K562 (cell line): ENCODE measurements around the gene CUX1. TPM values are rescaled to one million over a fixed set of nuclear protein-coding genes. Genes with fewer than 3 reads are reported as not detected.
"Not testable (repeated sequence)": the region's sequence is repeated elsewhere in the genome, so short reads cannot be mapped to it uniquely, and the experiment has no call there.

ENCODE experiments used
- ATAC-seq: fragments of 200-7000 bp; cut with Tn5 transposase; 3 replicates; pipeline ENCODE4 v1.9.1; 2020; ENCODE audit warnings: moderate library complexity
- BruUV-seq: library from RNA; stranded (reverse); fragments of 400-500 nt; replicated peaks from 2 replicates; lab custom pipeline; 2021; lab: Mats Ljungman, UMichigan
- CTCF ChIA-PET: fragments of 300-600 bp; formaldehyde crosslinking; extraction: SDS; loops from one replicate; lab custom pipeline; 2021; ENCODE audit warnings: low intra/inter-chr PET ratio; lab: Yijun Ruan, JAX
- POLR2A ChIA-PET: fragments of 300-600, 350-650 bp; sonication (Branson Sonifier 250); formaldehyde crosslinking; extraction: SDS; loops from one replicate; lab custom pipeline; 2021; ENCODE audit warnings: antibody characterized with exemption, inconsistent platforms; lab: Yijun Ruan, JAX
- DNase-seq, 4 experiments: peaks; one replicate each; pipeline versions ENCODE4 v3.0.0 to v3.0.0-alpha.2; 2011 to 2018; ENCODE audit warnings: low spot score in 3 of 4, mixed read lengths in 3 of 4; ENCODE audit errors: extremely low read depth in 1 of 4
- FAIRE-seq: peaks from 2 replicates; lab custom pipeline; 2011; peaks lifted over from hg19 to GRCh38; lab: Jason Lieb, UNC
- H2AFZ ChIP-seq: 2 replicates; pipeline ENCODE4 v1.6.0; 2011; ENCODE audit warnings: low read depth, low read length, control low read depth, inconsistent platforms
- H3K27ac ChIP-seq: fragments of 200-600 bp; 3 replicates; pipeline ENCODE4 v1.8.0; 2011; ENCODE audit warnings: low read depth, mild to moderate bottlenecking, control low read depth, inconsistent platforms, low read length, moderate library complexity, mixed read lengths; ENCODE audit errors: extremely low read depth
- H3K27me3 ChIP-seq, 2 experiments: fragments of 300-600 bp in 1 of 2; 2 replicates in 1 of 2; 3 replicates in 1 of 2; pipeline versions ENCODE4 v1.6.0 to v1.8.0; 2011; ENCODE audit warnings: inconsistent platforms in 2 of 2, low read length in 2 of 2, mild to moderate bottlenecking in 1 of 2, mixed read lengths in 1 of 2, moderate library complexity in 1 of 2; ENCODE audit not compliant: control insufficient read depth in 2 of 2, insufficient read depth in 2 of 2
- H3K36me3 ChIP-seq: fragments of 300-600 bp; 3 replicates; pipeline ENCODE4 v1.8.0; 2011; ENCODE audit warnings: mild to moderate bottlenecking, low read length, inconsistent platforms; ENCODE audit not compliant: control insufficient read depth, insufficient read depth
- H3K4me1 ChIP-seq, 2 experiments: fragments of 200-600 bp in 1 of 2; replicated peaks in 1 of 2; 2 replicates in 1 of 2; 3 replicates in 1 of 2; pipeline versions ENCODE4 v1.5.1 to v1.8.0; 2011; ENCODE audit warnings: inconsistent platforms in 2 of 2, low read length in 2 of 2, mild to moderate bottlenecking in 1 of 2, mixed read lengths in 1 of 2, moderate library complexity in 1 of 2; ENCODE audit not compliant: control insufficient read depth in 2 of 2, insufficient read depth in 2 of 2
- H3K4me2 ChIP-seq: 2 replicates; pipeline ENCODE4 v1.6.1; 2011; ENCODE audit warnings: low read length, control low read depth, inconsistent platforms, mixed read lengths; ENCODE audit not compliant: insufficient read depth
- H3K4me3 ChIP-seq: fragments of 200-600 bp; sonication (generic), shearing (Covaris generic); 2 replicates; pipeline ENCODE4 v1.5.1; 2016; ENCODE audit warnings: control low read depth, inconsistent platforms
- H3K79me2 ChIP-seq: fragments of 200-600 bp; 3 replicates; pipeline ENCODE4 v1.8.0; 2011; ENCODE audit warnings: low read length, inconsistent platforms; ENCODE audit not compliant: control insufficient read depth, insufficient read depth
- H3K9ac ChIP-seq, 2 experiments: 2 replicates each; pipeline versions ENCODE4 v1.6.0 to v1.6.1; 2011; ENCODE audit warnings: low read depth in 2 of 2, low read length in 2 of 2, control low read depth in 1 of 2, inconsistent platforms in 1 of 2, mild to moderate bottlenecking in 1 of 2, mixed read lengths in 1 of 2; ENCODE audit not compliant: insufficient read depth in 1 of 2
- H3K9me1 ChIP-seq: one replicate; pipeline ENCODE4 v1.6.0; 2011; ENCODE audit warnings: inconsistent platforms, mild to moderate bottlenecking, low read length, moderate library complexity; ENCODE audit not compliant: control insufficient read depth, insufficient read depth
- H3K9me3 ChIP-seq: replicated peaks from 2 replicates; pipeline ENCODE4 v1.5.1; 2011; ENCODE audit warnings: low read depth, low read length, inconsistent platforms; ENCODE audit not compliant: control insufficient read depth, insufficient read depth
- H4K20me1 ChIP-seq: replicated peaks from 2 replicates; pipeline ENCODE4 v1.6.1; 2011; ENCODE audit warnings: low read length, inconsistent platforms, mixed read lengths; ENCODE audit not compliant: control insufficient read depth, insufficient read depth
- ATF4 ChIP-seq: fragments of 450-650 bp; formaldehyde crosslinking; IDR thresholded peaks from 2 replicates; pipeline ENCODE4 v1.4.0; 2022; ENCODE audit warnings: mild to moderate bottlenecking, moderate library complexity
- ETV5 ChIP-seq: sonication (generic); formaldehyde crosslinking; IDR thresholded peaks from 2 replicates; pipeline ENCODE4 v1.4.0; 2020; ENCODE audit warnings: low read depth, mild to moderate bottlenecking, missing genetic modification reagents
- HES1 ChIP-seq: fragments of 450-650 bp; IDR thresholded peaks from 2 replicates; pipeline ENCODE4 v1.6.1; 2016; ENCODE audit warnings: low read depth, mild to moderate bottlenecking, moderate library complexity
- HNRNPLL ChIP-seq: fragments of 200-400 bp; formaldehyde crosslinking; IDR thresholded peaks from 2 replicates; pipeline ENCODE4 v1.6.1; 2017; ENCODE audit warnings: low read length, low read depth, mild to moderate bottlenecking; ENCODE audit not compliant: poor library complexity, severe bottlenecking
- ILK ChIP-seq: fragments of 450-650 bp; IDR thresholded peaks from 2 replicates; pipeline ENCODE4 v1.6.1; 2016; ENCODE audit warnings: missing genetic modification characterization, low read depth, mild to moderate bottlenecking, missing compliant biosample characterization, moderate library complexity, borderline replicate concordance
- LEF1 ChIP-seq: fragments of 450-650 bp; IDR thresholded peaks from 2 replicates; pipeline ENCODE4 v1.6.1; 2016; ENCODE audit warnings: mild to moderate bottlenecking
- MCM3 ChIP-seq: fragments of 450-650 bp; IDR thresholded peaks from 2 replicates; pipeline ENCODE4 v1.6.1; 2016
- MTA1 ChIP-seq: fragments of 450-650 bp; IDR thresholded peaks from 2 replicates; pipeline ENCODE4 v1.6.1; 2017; ENCODE audit warnings: borderline replicate concordance
- NFE2 ChIP-seq: IDR thresholded peaks from 2 replicates; pipeline ENCODE4 v1.6.1; 2014; ENCODE audit warnings: antibody characterized with exemption, low read depth
- POLR2AphosphoS2 ChIP-seq: IDR thresholded peaks from 2 replicates; pipeline ENCODE4 v1.6.1; 2012; ENCODE audit warnings: low read length, improper control_type of control experiment
- SIN3A ChIP-seq, 2 experiments: fragments of 150-350 bp in 1 of 2; IDR thresholded peaks; 2 replicates each; pipeline ENCODE4 v1.6.1; 2011 to 2016; ENCODE audit warnings: borderline replicate concordance in 2 of 2, low read depth in 2 of 2, low read length in 2 of 2, mild to moderate bottlenecking in 2 of 2, moderate library complexity in 2 of 2; ENCODE audit not compliant: control insufficient read depth in 1 of 2
- SOX6 ChIP-seq: fragments of 450-650 bp; IDR thresholded peaks from 2 replicates; pipeline ENCODE4 v1.6.1; 2014; ENCODE audit warnings: mild to moderate bottlenecking
- ZFP1 ChIP-seq: fragments of 450-650 bp; formaldehyde crosslinking; IDR thresholded peaks from 2 replicates; pipeline ENCODE4 v1.4.0; 2020; ENCODE audit warnings: mild to moderate bottlenecking, mixed read lengths
- ZNF408 ChIP-seq: fragments of 250-450 bp; sonication (Bioruptor Pico); IDR thresholded peaks from 2 replicates; pipeline ENCODE4 v1.4.0; 2020; ENCODE audit warnings: low read depth, mild to moderate bottlenecking, moderate library complexity
- ZNF444 ChIP-seq: fragments of 250-450 bp; sonication (Bioruptor Pico); IDR thresholded peaks from 2 replicates; pipeline ENCODE4 v1.4.0; 2020; ENCODE audit warnings: mild to moderate bottlenecking, moderate library complexity
- WGBS: fragments of 100-300 bp; shearing (Covaris generic); methylation state at CpG from one replicate; pipeline ENCODE4 v1.1.6; 2016; ENCODE audit warnings: low coverage, mixed read lengths; ENCODE audit not compliant: insufficient coverage; ENCODE audit errors: missing lambda C conversion rate; 5-methylcytosine and 5-hydroxymethylcytosine counted together
- in situ Hi-C: fragments of 300-500 bp; cut with MboI; formaldehyde crosslinking; loops from 4 replicates; pipeline ENCODE4 v1.15.0; 2018; ENCODE audit warnings: inconsistent platforms, mixed read lengths
- intact Hi-C: fragments of 100-400 bp; cut with micrococcal nuclease; formaldehyde crosslinking; loops from 2 replicates; pipeline ENCODE4 v1.14.2; 2022
- polyA plus RNA-seq, 8 experiments: library from polyadenylated mRNA; depleted of rRNA in 4 of 8; stranded (reverse) in 5 of 8; unstranded in 3 of 8; fragments of >200 nt; fragmentation: Nextera tagmentation in 2 of 8; fragmentation: Illumina TruSeq in 1 of 8; extraction: Ambion mirVana in 2 of 8; extraction: Trizol in 1 of 8; gene quantifications; 2 replicates each; pipeline versions ENCODE4 v1.2.1 to v1.2.3, GENCODE V29; 2011 to 2014; ENCODE audit warnings: inconsistent platforms in 1 of 8, missing spikeins in 1 of 8
- total RNA-seq, 7 experiments: library from RNA; depleted of rRNA in 6 of 7; stranded (reverse); fragments of >200 nt in 6 of 7; fragmentation: Illumina TruSeq in 2 of 7; extraction: Trizol in 2 of 7; gene quantifications; 2 replicates each; pipeline versions ENCODE4 v1.2.1 to v1.2.3, GENCODE V29; 2011 to 2021; ENCODE audit warnings: low replicate concordance in 1 of 7
- TF ChIP-seq, protein P1 (sequence below): sonication (generic); formaldehyde crosslinking; IDR thresholded peaks from 2 replicates; pipeline ENCODE4 v1.8.0; 2022; ENCODE audit warnings: mild to moderate bottlenecking, low read depth, missing genetic modification reagents

The CUX1 gene
- total and polyA plus RNA-seq, 9 of the 15 experiments (the other 6 are each of a cell fraction or from before 2014, with no cell fraction given), result 3.6 to 55.3 (median 25.2) TPM

GRCh38 chr7:101929256-101929655 lies 111.8 kb downstream of the CUX1 start:
- peaks cover under 1 to 4% of the 10 kb centered on the region in 2 experiments; a peak in 3 of 5 replicates for H3K4me1 ChIP-seq
- no peak overlapping the region for H3K4me3 ChIP-seq
- no peak overlapping the region for H3K4me2 ChIP-seq
- WGBS, result 85% methylated on average over 4 of the region's 4 CpGs
- BruUV-seq, result no TSS peak
- peaks cover 5% of the 10 kb centered on the region for H4K20me1 ChIP-seq
- no peak overlapping the region for H3K9ac ChIP-seq
- H3K9me1 ChIP-seq, result no peaks in the 10 kb centered on the region
- H2AFZ ChIP-seq, result no peak overlapping the region
- H3K36me3 ChIP-seq, result peaks cover 13% of the 10 kb centered on the region; the same call in 2 of the 3 replicates
- TF ChIP-seq HNRNPLL (no peak), MCM3 (no peak), ZFP1 (CRISPR knock-in tag) (no peak), SIN3A (IDR thresholded peaks at IDR 0.05; ENCODE audit: borderline replicate concordance in 2 of 2, control insufficient read depth in 1 of 2, low read depth in 2 of 2, low read length in 2 of 2) (no peak), SOX6 (no peak), MTA1 (no peak), POLR2AphosphoS2 (no peak), ETV5 (CRISPR knock-in tag) (no peak), LEF1 (no peak), ZNF444 (no peak), ATF4 (CRISPR knock-in tag) (no peak), HES1 (no peak), ILK (tag) (no peak), ZNF408 (no peak), NFE2 (no peak)
- TF ChIP-seq, protein P1, sequence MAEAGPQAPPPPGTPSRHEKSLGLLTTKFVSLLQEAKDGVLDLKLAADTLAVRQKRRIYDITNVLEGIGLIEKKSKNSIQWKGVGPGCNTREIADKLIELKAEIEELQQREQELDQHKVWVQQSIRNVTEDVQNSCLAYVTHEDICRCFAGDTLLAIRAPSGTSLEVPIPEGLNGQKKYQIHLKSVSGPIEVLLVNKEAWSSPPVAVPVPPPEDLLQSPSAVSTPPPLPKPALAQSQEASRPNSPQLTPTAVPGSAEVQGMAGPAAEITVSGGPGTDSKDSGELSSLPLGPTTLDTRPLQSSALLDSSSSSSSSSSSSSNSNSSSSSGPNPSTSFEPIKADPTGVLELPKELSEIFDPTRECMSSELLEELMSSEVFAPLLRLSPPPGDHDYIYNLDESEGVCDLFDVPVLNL (CRISPR knock-in tag), result no peak
- TF ChIP-seq, all 486 proteins: peak for 0
- DNase-seq (no peak), ATAC-seq (no peak), FAIRE-seq (no peak)
- Histone ChIP-seq H3K79me2 (peaks cover 77% of the 10 kb centered on the region), H3K9me3 (no peaks in the 10 kb centered on the region), H3K27ac (no peak overlapping the region), H3K27me3 (no peaks in the 10 kb centered on the region)
- intact Hi-C loops (no loop called here), in situ Hi-C loops (no loop called here)
- ChIA-PET POLR2A (interaction anchor here (1.2 kb wide), 1 partner anchor 12 kb away, joined by 3 read pairs; no protein-coding TSS in a partner anchor), CTCF (no interaction called here)

- CTCF ChIA-PET, result interaction anchor here (0.6 kb wide), 1 partner anchor 1927 kb away, joined by 5 read pairs; no protein-coding TSS in a partner anchor
- H3K27me3 ChIP-seq, H3K9ac ChIP-seq, H4K20me1 ChIP-seq, H3K9me1 ChIP-seq, FAIRE-seq, H3K9me3 ChIP-seq, DNase-seq, BruUV-seq, H3K4me1 ChIP-seq, ATAC-seq, in situ Hi-C loops, H2AFZ ChIP-seq, intact Hi-C loops, H3K4me2 ChIP-seq, H3K27ac ChIP-seq, H3K4me3 ChIP-seq: not testable (repeated sequence)
- Histone ChIP-seq H3K79me2 (peaks cover 74% of the 10 kb centered on the region), H3K36me3 (peaks cover 13% of the 10 kb centered on the region; the same call in 2 of the 3 replicates)
- POLR2A ChIA-PET, result interaction anchor here (1.2 kb wide), 1 partner anchor 12 kb away, joined by 3 read pairs; no protein-coding TSS in a partner anchor
- 90% methylated on average over 6 of the region's 6 CpGs for WGBS
Observed at GRCh38 chr7:101929911-101930310, 112.5 kb downstream of the CUX1 start.
